HepG2 (cell line): ENCODE results near the gene UCN. TPM values are rescaled to one million over a fixed set of nuclear protein-coding genes. Genes with fewer than 3 reads are reported as not detected.

Experiments used
- ADNP ChIP-seq: sonication (generic); formaldehyde crosslinking; IDR thresholded peaks from 2 replicates; pipeline ENCODE4 v1.4.0; 2020; ENCODE audit warnings: missing genetic modification reagents
- DNMT1 ChIP-seq: sonication (generic); formaldehyde crosslinking; IDR thresholded peaks from 2 replicates; pipeline ENCODE4 v1.5.1; 2020; ENCODE audit warnings: mild to moderate bottlenecking, missing genetic modification reagents
- FOSL1 ChIP-seq: sonication (generic); formaldehyde crosslinking; IDR thresholded peaks from 2 replicates; pipeline ENCODE4 v1.9.0; 2021; ENCODE audit warnings: missing genetic modification reagents, borderline replicate concordance
- HNRNPK ChIP-seq: fragments of 200-400 bp; formaldehyde crosslinking; IDR thresholded peaks from 2 replicates; pipeline ENCODE4 v1.6.1; 2018; ENCODE audit warnings: low read length, low read depth, moderate library complexity, mild to moderate bottlenecking; ENCODE audit not compliant: poor library complexity, severe bottlenecking
- IRX3 ChIP-seq: sonication (generic); formaldehyde crosslinking; IDR thresholded peaks from 2 replicates; pipeline ENCODE4 v1.8.1; 2023; ENCODE audit warnings: mild to moderate bottlenecking, low read depth, missing genetic modification reagents, borderline replicate concordance
- ISX ChIP-seq: sonication (generic); formaldehyde crosslinking; conservative IDR thresholded peaks from 2 replicates; pipeline ENCODE4 v1.5.0; 2020; ENCODE audit warnings: missing genetic modification reagents
- PLRG1 ChIP-seq: fragments of 450-650 bp; conservative IDR thresholded peaks from 2 replicates; pipeline ENCODE4 v1.6.1; 2016
- RFX1 ChIP-seq: fragments of 450-650 bp; IDR thresholded peaks from 2 replicates; pipeline ENCODE4 v1.6.1; 2017
- SALL1 ChIP-seq: sonication (generic); formaldehyde crosslinking; IDR thresholded peaks from 2 replicates; pipeline ENCODE4 v1.8.0; 2022; ENCODE audit warnings: mild to moderate bottlenecking, missing genetic modification reagents
- SMYD3 ChIP-seq: sonication (generic); formaldehyde crosslinking; IDR thresholded peaks from 2 replicates; pipeline ENCODE4 v1.8.1; 2023; ENCODE audit warnings: mild to moderate bottlenecking, missing genetic modification reagents
- ZBTB3 ChIP-seq: sonication (generic); formaldehyde crosslinking; IDR thresholded peaks from 2 replicates; pipeline ENCODE4 v1.4.0; 2020; ENCODE audit warnings: low read depth, mild to moderate bottlenecking, moderate library complexity, missing genetic modification reagents, borderline replicate concordance
- ZFP82 ChIP-seq: sonication (generic); formaldehyde crosslinking; IDR thresholded peaks from 2 replicates; pipeline ENCODE4 v1.5.1; 2020; ENCODE audit warnings: mild to moderate bottlenecking, missing genetic modification reagents, borderline replicate concordance
- ZNF124 ChIP-seq: sonication (generic); formaldehyde crosslinking; IDR thresholded peaks from 2 replicates; pipeline ENCODE4 v1.4.0; 2020; ENCODE audit warnings: missing genetic modification reagents
- ZNF577 ChIP-seq: sonication (generic); formaldehyde crosslinking; IDR thresholded peaks from 2 replicates; pipeline ENCODE4 v1.4.0; 2020; ENCODE audit warnings: mild to moderate bottlenecking, low read depth, missing genetic modification reagents, borderline replicate concordance
- ZNF607 ChIP-seq: sonication (generic); formaldehyde crosslinking; IDR thresholded peaks from 2 replicates; pipeline ENCODE4 v1.5.1; 2020; ENCODE audit warnings: missing genetic modification reagents, mild to moderate bottlenecking, borderline replicate concordance
- ZNF674 ChIP-seq: sonication (generic); formaldehyde crosslinking; IDR thresholded peaks from 2 replicates; pipeline ENCODE4 v1.5.0; 2020; ENCODE audit warnings: low read depth, mild to moderate bottlenecking, missing genetic modification reagents
- polyA plus RNA-seq, 8 experiments: library from polyadenylated mRNA; depleted of rRNA in 3 of 8; stranded (reverse) in 7 of 8; unstranded in 1 of 8; fragments of >200 nt; fragmentation: Illumina TruSeq in 4 of 8; extraction: Trizol in 4 of 8; gene quantifications; 2 replicates each; pipeline versions ENCODE4 v1.2.1 to v1.2.3, GENCODE V29; 2011 to 2016; ENCODE audit warnings: low read depth in 4 of 8, missing spikeins in 1 of 8, mixed read lengths in 1 of 8; ENCODE audit not compliant: insufficient read depth in 1 of 8
- total RNA-seq, 5 experiments: library from RNA; depleted of rRNA; stranded (reverse); fragments of >200 nt; fragmentation: Illumina TruSeq; extraction: Trizol; gene quantifications; 2 replicates each; pipeline ENCODE4 v1.2.3, GENCODE V29; 2016; ENCODE audit warnings: low read depth in 1 of 5
- TF ChIP-seq, protein P1 (sequence below): IDR thresholded peaks from 2 replicates; pipeline ENCODE4 v1.6.1; 2016; ENCODE audit warnings: mild to moderate bottlenecking, missing biosample characterization, missing genetic modification reagents
- TF ChIP-seq, protein P2 (sequence below): sonication (generic); formaldehyde crosslinking; IDR thresholded peaks from 2 replicates; pipeline ENCODE4 v1.9.0; 2021; ENCODE audit warnings: missing genetic modification reagents, mild to moderate bottlenecking, borderline replicate concordance
- TF ChIP-seq, protein P3 (sequence below): sonication (generic); IDR thresholded peaks from 2 replicates; pipeline ENCODE4 v1.6.1; 2016; ENCODE audit warnings: low read depth, borderline replicate concordance
- TF ChIP-seq, protein P4 (sequence below): IDR thresholded peaks from 2 replicates; pipeline ENCODE4 v1.6.1; 2016; ENCODE audit warnings: low read depth, missing genetic modification reagents, missing compliant biosample characterization

Gene UCN
- total and polyA plus RNA-seq, 2 of the 13 experiments (the other 11 are each of a cell fraction or from before 2014, with no cell fraction given): 1.2 to 2.3 TPM

DNA sequence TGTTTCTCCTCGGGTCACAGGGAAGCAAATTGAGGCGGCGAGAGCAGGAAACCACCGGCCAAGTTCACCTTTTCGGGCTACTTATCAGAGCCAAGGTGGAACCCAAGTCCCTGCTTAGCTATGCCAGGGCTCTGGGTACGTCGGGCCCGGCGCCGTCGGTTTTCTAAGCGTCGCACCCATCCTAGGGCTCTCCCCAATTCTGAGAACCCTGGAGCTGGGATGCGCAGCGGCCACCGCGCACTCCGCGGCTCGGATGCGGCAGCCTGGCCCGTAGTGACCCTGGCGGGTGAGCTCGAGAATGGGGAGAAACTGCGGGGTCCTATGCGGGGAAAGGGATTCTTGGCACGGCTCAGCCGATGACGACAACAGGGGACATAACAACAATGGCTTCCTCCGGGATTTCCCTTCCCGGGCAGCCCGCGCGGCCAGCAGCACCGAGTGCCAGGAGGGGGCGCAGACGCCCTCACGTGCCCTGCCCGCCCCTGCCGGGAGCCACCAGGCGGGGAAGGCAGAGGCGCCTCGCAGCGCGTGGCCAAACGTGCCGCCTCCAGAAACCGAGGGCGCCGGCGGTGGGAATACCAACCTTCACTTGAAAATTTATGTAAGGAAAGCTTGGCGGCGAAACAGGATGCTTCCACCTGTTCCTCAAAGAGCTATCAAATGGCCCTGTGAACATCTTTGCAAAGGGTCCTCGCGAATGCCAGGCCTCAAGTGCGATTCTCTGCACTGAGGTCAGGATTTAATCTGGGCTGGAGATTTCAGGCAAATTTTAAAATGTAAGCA is 43.3 kb downstream of the UCN start (continued):
- TF ChIP-seq ZNF577 (CRISPR knock-in tag) (no peak), DNMT1 (CRISPR knock-in tag) (no peak), ISX (CRISPR knock-in tag) (peak; percentile 40; the same call in 1 of the 2 replicates), RFX1 (no peak), SALL1 (CRISPR knock-in tag) (peak; percentile 88), IRX3 (CRISPR knock-in tag) (no peak), ZFP82 (CRISPR knock-in tag) (no peak; the same call in 1 of the 2 replicates), ZNF607 (peak; percentile 83), SMYD3 (CRISPR knock-in tag) (no peak), PLRG1 (no peak), HNRNPK (no peak), ZBTB3 (CRISPR knock-in tag) (peak; percentile 45; the same call in 1 of the 2 replicates), ZNF674 (peak; percentile 50; the same call in 1 of the 2 replicates), FOSL1 (peak; percentile 27; the same call in 1 of the 2 replicates), ADNP (CRISPR knock-in tag) (no peak), ZNF124 (no peak)
- TF ChIP-seq, protein P1, sequence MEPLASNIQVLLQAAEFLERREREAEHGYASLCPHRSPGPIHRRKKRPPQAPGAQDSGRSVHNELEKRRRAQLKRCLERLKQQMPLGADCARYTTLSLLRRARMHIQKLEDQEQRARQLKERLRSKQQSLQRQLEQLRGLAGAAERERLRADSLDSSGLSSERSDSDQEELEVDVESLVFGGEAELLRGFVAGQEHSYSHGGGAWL (CRISPR knock-in tag): peak; percentile 86
- TF ChIP-seq, protein P2, sequence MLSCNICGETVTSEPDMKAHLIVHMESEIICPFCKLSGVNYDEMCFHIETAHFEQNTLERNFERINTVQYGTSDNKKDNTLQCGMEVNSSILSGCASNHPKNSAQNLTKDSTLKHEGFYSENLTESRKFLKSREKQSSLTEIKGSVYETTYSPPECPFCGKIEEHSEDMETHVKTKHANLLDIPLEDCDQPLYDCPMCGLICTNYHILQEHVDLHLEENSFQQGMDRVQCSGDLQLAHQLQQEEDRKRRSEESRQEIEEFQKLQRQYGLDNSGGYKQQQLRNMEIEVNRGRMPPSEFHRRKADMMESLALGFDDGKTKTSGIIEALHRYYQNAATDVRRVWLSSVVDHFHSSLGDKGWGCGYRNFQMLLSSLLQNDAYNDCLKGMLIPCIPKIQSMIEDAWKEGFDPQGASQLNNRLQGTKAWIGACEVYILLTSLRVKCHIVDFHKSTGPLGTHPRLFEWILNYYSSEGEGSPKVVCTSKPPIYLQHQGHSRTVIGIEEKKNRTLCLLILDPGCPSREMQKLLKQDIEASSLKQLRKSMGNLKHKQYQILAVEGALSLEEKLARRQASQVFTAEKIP (CRISPR knock-in tag): no peak
- TF ChIP-seq, protein P3, sequence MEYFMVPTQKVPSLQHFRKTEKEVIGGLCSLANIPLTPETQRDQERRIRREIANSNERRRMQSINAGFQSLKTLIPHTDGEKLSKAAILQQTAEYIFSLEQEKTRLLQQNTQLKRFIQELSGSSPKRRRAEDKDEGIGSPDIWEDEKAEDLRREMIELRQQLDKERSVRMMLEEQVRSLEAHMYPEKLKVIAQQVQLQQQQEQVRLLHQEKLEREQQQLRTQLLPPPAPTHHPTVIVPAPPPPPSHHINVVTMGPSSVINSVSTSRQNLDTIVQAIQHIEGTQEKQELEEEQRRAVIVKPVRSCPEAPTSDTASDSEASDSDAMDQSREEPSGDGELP: no peak
- TF ChIP-seq, protein P4, sequence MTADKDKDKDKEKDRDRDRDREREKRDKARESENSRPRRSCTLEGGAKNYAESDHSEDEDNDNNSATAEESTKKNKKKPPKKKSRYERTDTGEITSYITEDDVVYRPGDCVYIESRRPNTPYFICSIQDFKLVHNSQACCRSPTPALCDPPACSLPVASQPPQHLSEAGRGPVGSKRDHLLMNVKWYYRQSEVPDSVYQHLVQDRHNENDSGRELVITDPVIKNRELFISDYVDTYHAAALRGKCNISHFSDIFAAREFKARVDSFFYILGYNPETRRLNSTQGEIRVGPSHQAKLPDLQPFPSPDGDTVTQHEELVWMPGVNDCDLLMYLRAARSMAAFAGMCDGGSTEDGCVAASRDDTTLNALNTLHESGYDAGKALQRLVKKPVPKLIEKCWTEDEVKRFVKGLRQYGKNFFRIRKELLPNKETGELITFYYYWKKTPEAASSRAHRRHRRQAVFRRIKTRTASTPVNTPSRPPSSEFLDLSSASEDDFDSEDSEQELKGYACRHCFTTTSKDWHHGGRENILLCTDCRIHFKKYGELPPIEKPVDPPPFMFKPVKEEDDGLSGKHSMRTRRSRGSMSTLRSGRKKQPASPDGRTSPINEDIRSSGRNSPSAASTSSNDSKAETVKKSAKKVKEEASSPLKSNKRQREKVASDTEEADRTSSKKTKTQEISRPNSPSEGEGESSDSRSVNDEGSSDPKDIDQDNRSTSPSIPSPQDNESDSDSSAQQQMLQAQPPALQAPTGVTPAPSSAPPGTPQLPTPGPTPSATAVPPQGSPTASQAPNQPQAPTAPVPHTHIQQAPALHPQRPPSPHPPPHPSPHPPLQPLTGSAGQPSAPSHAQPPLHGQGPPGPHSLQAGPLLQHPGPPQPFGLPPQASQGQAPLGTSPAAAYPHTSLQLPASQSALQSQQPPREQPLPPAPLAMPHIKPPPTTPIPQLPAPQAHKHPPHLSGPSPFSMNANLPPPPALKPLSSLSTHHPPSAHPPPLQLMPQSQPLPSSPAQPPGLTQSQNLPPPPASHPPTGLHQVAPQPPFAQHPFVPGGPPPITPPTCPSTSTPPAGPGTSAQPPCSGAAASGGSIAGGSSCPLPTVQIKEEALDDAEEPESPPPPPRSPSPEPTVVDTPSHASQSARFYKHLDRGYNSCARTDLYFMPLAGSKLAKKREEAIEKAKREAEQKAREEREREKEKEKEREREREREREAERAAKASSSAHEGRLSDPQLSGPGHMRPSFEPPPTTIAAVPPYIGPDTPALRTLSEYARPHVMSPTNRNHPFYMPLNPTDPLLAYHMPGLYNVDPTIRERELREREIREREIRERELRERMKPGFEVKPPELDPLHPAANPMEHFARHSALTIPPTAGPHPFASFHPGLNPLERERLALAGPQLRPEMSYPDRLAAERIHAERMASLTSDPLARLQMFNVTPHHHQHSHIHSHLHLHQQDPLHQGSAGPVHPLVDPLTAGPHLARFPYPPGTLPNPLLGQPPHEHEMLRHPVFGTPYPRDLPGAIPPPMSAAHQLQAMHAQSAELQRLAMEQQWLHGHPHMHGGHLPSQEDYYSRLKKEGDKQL (CRISPR knock-in tag): no peak
